Activated T-cell treated with anti-CD3 and anti-CD28 coated beads, Interleukin-2, amount 50 U/mL, for 72 hours (primary cell): Measurements from ENCODE around the gene ERP44. TPM values are rescaled to one million over a fixed set of nuclear protein-coding genes. Genes with fewer than 3 reads are reported as not detected.

Experiments
- ATAC-seq, 2 donors: fragments of 150-1000 bp; cut with Tn5 transposase; replicated peaks in 1 of 2; 2 replicates each; pipeline ENCODE4 v1.10.0; 2021; ENCODE audit warnings: moderate library complexity in 2 of 2, mild to moderate bottlenecking in 1 of 2
- DNase-seq, 2 donors: peaks; one replicate each; pipeline ENCODE4 v3.0.0; 2021 to 2022; ENCODE audit warnings: mixed read lengths in 1 of 2
- H3K27ac Mint-ChIP-seq: one replicate; pipeline ENCODE4 v1.8.0; 2022; ENCODE audit warnings: mild to moderate bottlenecking, moderate library complexity, mixed read lengths
- H3K27me3 Mint-ChIP-seq: one replicate; pipeline ENCODE4 v1.8.0; 2022; ENCODE audit warnings: low read depth, mixed read lengths
- H3K36me3 Mint-ChIP-seq, 2 donors: one replicate each; pipeline ENCODE4 v1.8.0; 2022; ENCODE audit warnings: mixed read lengths in 2 of 2, mild to moderate bottlenecking in 1 of 2; ENCODE audit not compliant: insufficient read depth in 2 of 2
- H3K4me1 Mint-ChIP-seq: one replicate; pipeline ENCODE4 v1.8.0; 2022; ENCODE audit warnings: low read depth, mixed read lengths
- H3K4me3 Mint-ChIP-seq, 2 donors: one replicate each; pipeline ENCODE4 v1.8.0; 2022; ENCODE audit warnings: mild to moderate bottlenecking in 2 of 2, mixed read lengths in 2 of 2, moderate library complexity in 2 of 2
- H3K9me3 Mint-ChIP-seq, 2 donors: one replicate each; pipeline ENCODE4 v1.8.0; 2022; ENCODE audit warnings: mixed read lengths in 2 of 2
- total RNA-seq, 2 donors: library from RNA; stranded (reverse); gene quantifications; one replicate each; pipeline ENCODE4 v1.2.3, GENCODE V29; 2022

Gene ERP44
- total RNA-seq, 2 donors from 2014 or later = 11.5 to 13.2 TPM

- Mint-ChIP-seq H3K4me3 (no peak overlapping the region), H3K36me3 (peaks cover 0 to 5% of the 10 kb centered on the region in 2 donors), H3K27ac (no peak overlapping the region), H3K27me3 (no peaks in the 10 kb centered on the region), H3K4me1 (no peaks in the 10 kb centered on the region), H3K9me3 (no peaks in the 10 kb centered on the region)
- ATAC-seq (no peak), DNase-seq (no peak)
Observed at GRCh38 chr9:99966716-99967115, 132.1 kb downstream of the ERP44 start.

GRCh38 chr9:99966001-99966400, 132.8 kb downstream of the ERP44 start:
- Mint-ChIP-seq H3K27me3 (no peaks in the 10 kb centered on the region), H3K27ac (no peak overlapping the region), H3K9me3 (no peaks in the 10 kb centered on the region), H3K4me3 (no peak overlapping the region), H3K36me3 (peaks cover 2 to 5% of the 10 kb centered on the region in 2 donors), H3K4me1 (no peaks in the 10 kb centered on the region)
- no peak for DNase-seq
- ATAC-seq = no peak

- H3K27ac Mint-ChIP-seq = no peak overlapping the region
- no peaks in the 10 kb centered on the region for H3K27me3 Mint-ChIP-seq
- no peak overlapping the region for H3K4me3 Mint-ChIP-seq
- no peaks in the 10 kb centered on the region for H3K9me3 Mint-ChIP-seq
- no peaks in the 10 kb centered on the region for H3K4me1 Mint-ChIP-seq
- no peak for DNase-seq
- ATAC-seq = no peak
- peaks cover 2 to 5% of the 10 kb centered on the region in 2 donors for H3K36me3 Mint-ChIP-seq
Observed at GRCh38 chr9:99964336-99964735, 134.5 kb downstream of the ERP44 start.

- H3K36me3 Mint-ChIP-seq = peaks cover 1 to 2% of the 10 kb centered on the region in 2 donors
- no peaks in the 10 kb centered on the region for H3K4me1 Mint-ChIP-seq
- no peak overlapping the region for H3K27ac Mint-ChIP-seq
- ATAC-seq (no peak), DNase-seq (no peak)
- H3K27me3 Mint-ChIP-seq = no peaks in the 10 kb centered on the region
- H3K4me3 Mint-ChIP-seq = no peak overlapping the region
- H3K9me3 Mint-ChIP-seq = no peaks in the 10 kb centered on the region
Observed at GRCh38 chr9:99962680-99963261, 136.0 kb downstream of the ERP44 start.

GRCh38 chr9:99955606-99956005, 143.2 kb downstream of the ERP44 start:
- DNase-seq = peak; percentile 3 to 15
- ATAC-seq = peak; percentile 70 to 76
- Mint-ChIP-seq H3K27ac (no peak overlapping the region), H3K9me3 (no peaks in the 10 kb centered on the region), H3K4me1 (peaks cover 26% of the 10 kb centered on the region), H3K4me3 (peak overlapping the region; percentile 12 to 41), H3K36me3 (peaks cover 2 to 9% of the 10 kb centered on the region in 2 donors), H3K27me3 (no peaks in the 10 kb centered on the region)

- peaks cover 2 to 9% of the 10 kb centered on the region in 2 donors for H3K36me3 Mint-ChIP-seq
- DNase-seq = peak in 1 of 2 donors; percentile 5
- H3K4me3 Mint-ChIP-seq = peak overlapping the region; percentile 43 to 58
- ATAC-seq = peak; percentile 87 to 93
- H3K9me3 Mint-ChIP-seq = no peaks in the 10 kb centered on the region
- H3K4me1 Mint-ChIP-seq = peaks cover 26% of the 10 kb centered on the region
- no peaks in the 10 kb centered on the region for H3K27me3 Mint-ChIP-seq
- H3K27ac Mint-ChIP-seq = peak overlapping the region; percentile 0
Observed at GRCh38 chr9:99954819-99955218, 144.0 kb downstream of the ERP44 start.

- ATAC-seq (peak; percentile 47 to 58), DNase-seq (no peak)
- H3K27ac Mint-ChIP-seq = no peak overlapping the region
- H3K9me3 Mint-ChIP-seq = no peaks in the 10 kb centered on the region
- H3K36me3 Mint-ChIP-seq = peaks cover 2 to 9% of the 10 kb centered on the region in 2 donors
- H3K4me1 Mint-ChIP-seq = peaks cover 26% of the 10 kb centered on the region
- no peaks in the 10 kb centered on the region for H3K27me3 Mint-ChIP-seq
- H3K4me3 Mint-ChIP-seq = peak overlapping the region in 1 of 2 donors; percentile 25
Observed at GRCh38 chr9:99953861-99954507, 144.8 kb downstream of the ERP44 start.

- H3K9me3 Mint-ChIP-seq = no peaks in the 10 kb centered on the region
- no peak overlapping the region for H3K4me3 Mint-ChIP-seq
- no peak for DNase-seq
- H3K4me1 Mint-ChIP-seq = peaks cover 5% of the 10 kb centered on the region
- H3K27me3 Mint-ChIP-seq = no peaks in the 10 kb centered on the region
- H3K27ac Mint-ChIP-seq = no peak overlapping the region
- H3K36me3 Mint-ChIP-seq = peaks cover 2 to 8% of the 10 kb centered on the region in 2 donors
- ATAC-seq = no peak
Observed at GRCh38 chr9:99948896-99949295, 149.9 kb downstream of the ERP44 start.

GRCh38 chr9:99948482-99948881, 150.3 kb downstream of the ERP44 start:
- Mint-ChIP-seq H3K27ac (no peak overlapping the region), H3K4me1 (peaks cover under 1% of the 10 kb centered on the region), H3K36me3 (peaks cover 2 to 11% of the 10 kb centered on the region in 2 donors), H3K27me3 (no peaks in the 10 kb centered on the region), H3K9me3 (no peaks in the 10 kb centered on the region), H3K4me3 (no peak overlapping the region)
- ATAC-seq (no peak), DNase-seq (no peak)

GRCh38 chr9:99947395-99947794, 151.4 kb downstream of the ERP44 start:
- Mint-ChIP-seq H3K27me3 (no peaks in the 10 kb centered on the region), H3K4me3 (no peak overlapping the region), H3K4me1 (no peaks in the 10 kb centered on the region), H3K36me3 (peaks cover 2 to 14% of the 10 kb centered on the region in 2 donors), H3K9me3 (no peaks in the 10 kb centered on the region), H3K27ac (no peak overlapping the region)
- DNase-seq = no peak
- ATAC-seq = no peak

- H3K4me3 Mint-ChIP-seq = no peak overlapping the region
- ATAC-seq (no peak), DNase-seq (no peak)
- peaks cover 5 to 10% of the 10 kb centered on the region in 2 donors for H3K9me3 Mint-ChIP-seq
- H3K27ac Mint-ChIP-seq = no peak overlapping the region
- peaks cover 12 to 15% of the 10 kb centered on the region in 2 donors for H3K36me3 Mint-ChIP-seq
- no peaks in the 10 kb centered on the region for H3K27me3 Mint-ChIP-seq
- peaks cover 5% of the 10 kb centered on the region for H3K4me1 Mint-ChIP-seq
Observed at GRCh38 chr9:99936947-99937587, 161.7 kb downstream of the ERP44 start.

GRCh38 chr9:99931155-99931840, 167.5 kb downstream of the ERP44 start:
- Mint-ChIP-seq H3K27me3 (no peaks in the 10 kb centered on the region), H3K4me1 (no peaks in the 10 kb centered on the region), H3K27ac (no peak overlapping the region), H3K36me3 (peaks cover 10 to 23% of the 10 kb centered on the region in 2 donors), H3K4me3 (no peak overlapping the region), H3K9me3 (peaks cover 2 to 5% of the 10 kb centered on the region in 2 donors)
- no peak for DNase-seq
- ATAC-seq = no peak

- no peak overlapping the region for H3K27ac Mint-ChIP-seq
- H3K27me3 Mint-ChIP-seq = no peaks in the 10 kb centered on the region
- peaks cover 10 to 30% of the 10 kb centered on the region in 2 donors for H3K36me3 Mint-ChIP-seq
- no peak for ATAC-seq
- DNase-seq = no peak
- H3K4me1 Mint-ChIP-seq = no peaks in the 10 kb centered on the region
- peaks cover 2 to 5% of the 10 kb centered on the region in 2 donors for H3K9me3 Mint-ChIP-seq
- no peak overlapping the region for H3K4me3 Mint-ChIP-seq
Observed at GRCh38 chr9:99929652-99930051, 169.1 kb downstream of the ERP44 start.
